Small intestine (tissue), 7 donors: ENCODE measurements around the gene CIROP. TPM values are rescaled to one million over a fixed set of nuclear protein-coding genes. Genes with fewer than 3 reads are reported as not detected.

Source experiments
- DNase-seq, 2 donors: peaks; one replicate each; pipeline versions ENCODE4 v3.0.0 to v3.0.0-alpha.2; 2013
- FAIRE-seq: peaks from 2 replicates; lab custom pipeline; 2012; peaks lifted over from hg19 to GRCh38; lab: Jason Lieb, UNC
- H3K27ac ChIP-seq, 3 donors: one replicate each; pipeline ENCODE4 v1.5.1; 2013; ENCODE audit warnings: low read length in 2 of 3, mild to moderate bottlenecking in 2 of 3, control low read depth in 1 of 3, inconsistent platforms in 1 of 3, low read depth in 1 of 3, moderate library complexity in 1 of 3
- H3K27me3 ChIP-seq, 3 donors: one replicate each; pipeline ENCODE4 v1.6.1; 2013; ENCODE audit warnings: low read length in 3 of 3, inconsistent platforms in 1 of 3; ENCODE audit not compliant: control insufficient read depth in 3 of 3, insufficient read depth in 3 of 3
- H3K36me3 ChIP-seq, 3 donors: one replicate each; pipeline ENCODE4 v1.6.1; 2013; ENCODE audit warnings: low read length in 3 of 3, inconsistent platforms in 1 of 3, low read depth in 1 of 3, mild to moderate bottlenecking in 1 of 3, moderate library complexity in 1 of 3; ENCODE audit not compliant: control insufficient read depth in 3 of 3, insufficient read depth in 2 of 3
- H3K4me1 ChIP-seq, 3 donors: one replicate each; pipeline ENCODE4 v1.6.1; 2013; ENCODE audit warnings: low read length in 2 of 3, inconsistent platforms in 1 of 3, low read depth in 1 of 3, mild to moderate bottlenecking in 1 of 3, moderate library complexity in 1 of 3; ENCODE audit not compliant: control insufficient read depth in 3 of 3, insufficient read depth in 2 of 3
- H3K4me3 ChIP-seq, 3 donors: one replicate each; pipeline ENCODE4 v1.5.1; 2013; ENCODE audit warnings: low read length in 3 of 3, control low read depth in 1 of 3, inconsistent platforms in 1 of 3, low read depth in 1 of 3, mild to moderate bottlenecking in 1 of 3, moderate library complexity in 1 of 3
- H3K9me3 ChIP-seq, 2 donors: one replicate each; pipeline ENCODE4 v1.6.1; 2013; ENCODE audit warnings: low read depth in 1 of 2, low read length in 1 of 2; ENCODE audit not compliant: control insufficient read depth in 2 of 2, insufficient read depth in 1 of 2
- WGBS, 3 donors: extraction: QIAGEN DNeasy Blood & Tissue Kit; methylation state at CpG; one replicate each; pipeline ENCODE4 v1.1.7; 2013; 5-methylcytosine and 5-hydroxymethylcytosine counted together
- polyA plus RNA-seq, 4 donors: library from polyadenylated mRNA; stranded (reverse) in 3 of 4; unstranded in 1 of 4; fragments of 200-250 nt in 3 of 4; fragments of 120-200 nt in 1 of 4; gene quantifications; one replicate each; pipeline versions ENCODE4 v1.2.1 to v1.2.3, GENCODE V29; 2013
- donor health status: healthy with polysubstance abuse.
- donor health status: control.
- donor health status: control.
- donor health status: Bipolar disorder and iron deficiency.
- donor health status: healthy.

CIROP gene
- polyA plus RNA-seq, 4 donors, result 0.04 TPM; not detected in 3

DNA sequence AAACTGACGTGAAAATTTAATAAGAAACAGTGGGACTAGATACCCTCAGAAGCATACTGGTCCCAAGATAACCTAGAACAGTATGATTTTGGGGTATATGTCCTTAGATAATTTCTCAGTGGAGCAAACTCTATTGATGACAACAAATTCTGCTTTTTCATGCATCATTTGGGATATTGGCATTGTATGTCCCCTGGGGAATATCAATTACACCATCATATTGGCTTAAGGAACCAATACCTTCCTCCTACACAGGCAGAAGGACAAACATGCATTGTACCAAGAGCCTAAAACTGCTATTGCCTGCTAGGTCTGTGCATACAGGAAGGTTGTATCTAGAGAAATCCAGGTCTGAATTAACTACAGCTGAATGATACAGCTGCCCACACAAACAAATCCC is 29.9 kb downstream of the CIROP start:
- Histone ChIP-seq H3K4me3 (no peak overlapping the region), H3K27me3 (no peaks in the 10 kb centered on the region), H3K9me3 (no peaks in the 10 kb centered on the region), H3K36me3 (peaks cover 20 to 41% (median 22%) of the 10 kb centered on the region in 3 donors), H3K4me1 (peaks cover 0 to 59% (median 9%) of the 10 kb centered on the region in 3 donors), H3K27ac (peak overlapping the region in 1 of 3 donors; percentile 73)
- 89 to 100% (median 98%) methylated on average over 1 of the region's 1 CpG for WGBS, 3 donors
- FAIRE-seq, result no peak
- DNase-seq, result no peak

DNA sequence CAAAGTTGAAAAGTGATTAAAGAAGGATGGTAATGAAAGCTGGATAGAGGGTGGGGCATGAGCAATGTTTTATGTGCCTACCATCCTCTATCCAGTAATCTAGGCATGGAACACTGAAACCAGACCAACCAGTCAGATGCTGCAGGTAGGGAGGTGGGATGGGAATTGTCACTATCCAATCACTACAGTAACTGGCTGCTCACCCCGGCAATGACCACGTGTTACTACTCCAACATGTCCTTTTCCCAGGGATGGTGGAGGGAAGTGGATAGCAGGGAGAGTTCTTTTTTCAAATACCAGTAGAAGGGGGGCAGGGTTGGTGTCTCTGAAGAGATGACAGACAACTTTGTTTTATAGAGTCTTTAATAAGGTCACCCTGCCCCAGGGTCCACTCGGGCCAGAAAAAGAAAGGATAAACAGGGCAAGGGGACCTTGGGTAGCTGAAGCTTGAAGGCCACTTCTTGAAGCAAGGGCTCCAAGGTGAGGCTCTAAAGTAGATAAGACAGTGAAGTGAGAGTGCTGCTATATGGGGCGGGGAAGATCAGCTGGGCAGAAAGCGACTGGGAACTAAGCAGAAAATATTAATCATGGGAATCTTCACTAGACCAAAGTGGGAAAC is 32.8 kb downstream of the CIROP start:
- Histone ChIP-seq H3K36me3 (peaks cover 16 to 53% (median 17%) of the 10 kb centered on the region in 3 donors), H3K27me3 (no peaks in the 10 kb centered on the region)
- DNase-seq, result peak; percentile 37 to 59

DNA sequence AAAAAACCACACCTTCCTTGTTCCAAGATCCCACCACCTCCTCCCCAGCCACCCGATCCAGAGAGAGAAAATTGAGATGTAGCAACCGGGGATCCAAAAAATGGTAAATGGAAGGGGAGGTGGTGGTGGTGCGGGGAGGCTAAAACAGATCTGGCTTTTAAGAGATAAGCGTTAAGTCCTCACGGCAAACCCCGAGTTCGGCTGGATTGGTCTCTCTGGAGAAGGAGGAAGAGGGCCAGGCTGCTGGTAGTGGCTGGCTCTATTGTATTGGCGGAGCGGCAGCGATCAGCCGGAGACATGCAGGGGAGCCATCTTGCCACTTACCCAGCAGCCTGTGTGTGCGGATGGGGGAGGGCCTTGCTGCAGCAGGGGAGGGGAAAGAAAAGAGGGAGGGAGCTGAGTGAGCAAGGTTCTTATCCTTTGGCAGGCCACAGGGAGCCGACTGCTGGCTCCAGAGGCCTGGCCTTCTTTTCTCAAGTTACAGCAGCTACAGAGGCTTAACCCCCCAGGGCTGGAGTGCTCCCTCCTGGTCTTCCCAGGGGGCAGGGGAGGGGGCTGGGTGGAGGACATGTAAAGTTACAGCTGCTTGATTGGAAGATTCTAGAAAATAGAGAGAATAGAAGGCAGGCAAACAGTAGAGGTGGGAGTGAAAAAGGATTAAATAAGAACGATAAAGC is 33.4 kb downstream of the CIROP start:
- Histone ChIP-seq H3K27ac (peak overlapping the region; percentile 60 to 86 (median 81)), H3K4me3 (peak overlapping the region; percentile 56 to 82 (median 57)), H3K4me1 (peaks cover 0 to 42% (median 7%) of the 10 kb centered on the region in 3 donors), H3K27me3 (no peaks in the 10 kb centered on the region), H3K9me3 (no peaks in the 10 kb centered on the region), H3K36me3 (peaks cover 13 to 59% (median 17%) of the 10 kb centered on the region in 3 donors)
- DNase-seq, result peak; percentile 91
- 0 to 3% (median 1%) methylated on average over 14 of the region's 14 CpGs for WGBS, 3 donors
- no peak for FAIRE-seq

More for the DNA sequence above, 32.8 kb downstream of the CIROP start:
- WGBS, 3 donors, result 27 to 43% (median 41%) methylated on average over 5 of the region's 5 CpGs
- no peaks in the 10 kb centered on the region for H3K9me3 ChIP-seq
- peak overlapping the region; percentile 60 to 86 (median 81) for H3K27ac ChIP-seq
- no peak for FAIRE-seq
- H3K4me1 ChIP-seq, result peaks cover 0 to 46% (median 9%) of the 10 kb centered on the region in 3 donors
- peak overlapping the region in 1 of 3 donors; percentile 82 for H3K4me3 ChIP-seq

DNA sequence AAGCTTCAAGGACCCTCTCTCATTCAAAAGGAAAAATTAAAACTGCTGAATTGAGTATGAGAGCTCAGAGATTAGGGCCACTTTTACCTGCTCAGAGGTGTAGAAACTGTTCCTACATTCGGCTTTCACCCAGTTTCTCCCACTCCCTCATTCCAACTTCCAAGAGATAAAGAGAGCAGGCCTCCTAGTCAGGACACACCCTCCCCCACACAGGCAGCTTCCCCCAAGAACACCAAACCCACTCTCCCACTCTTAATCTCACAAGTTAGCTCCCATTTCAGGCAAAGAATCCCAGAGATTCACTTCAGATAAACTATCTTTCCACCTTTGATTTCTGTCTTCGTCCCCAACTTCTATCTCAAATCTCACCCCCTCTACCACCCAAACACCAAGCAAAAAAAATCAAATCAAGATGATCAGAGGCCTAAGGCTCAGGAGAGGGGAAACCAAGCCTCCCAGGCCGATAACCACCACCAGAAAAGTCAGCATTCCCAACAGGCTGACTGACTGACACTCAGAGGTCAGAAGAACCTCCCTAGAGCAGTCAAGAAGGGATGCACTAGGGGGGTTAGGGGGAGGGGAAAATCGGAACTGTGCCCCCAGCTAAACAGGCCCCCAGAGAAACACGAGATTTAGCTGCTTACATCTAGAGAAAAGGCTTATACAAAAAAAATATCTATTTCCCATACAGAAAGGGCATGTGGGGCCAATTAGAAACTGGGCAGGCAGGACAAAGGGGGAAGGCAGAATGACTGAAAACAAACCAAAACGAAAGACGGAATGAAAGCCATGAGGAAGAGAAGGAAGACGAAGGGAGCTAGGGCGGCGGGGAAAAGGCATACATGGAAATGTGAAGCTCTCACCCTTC is 34.3 kb downstream of the CIROP start:
- FAIRE-seq (no peak), DNase-seq (no peak)
- no peaks in the 10 kb centered on the region for H3K27me3 ChIP-seq
- no peaks in the 10 kb centered on the region for H3K9me3 ChIP-seq
- peak overlapping the region in 2 of 3 donors; percentile 57 to 82 for H3K4me3 ChIP-seq
- peaks cover 8 to 57% (median 14%) of the 10 kb centered on the region in 3 donors for H3K36me3 ChIP-seq
- peak overlapping the region; percentile 38 to 81 (median 60) for H3K27ac ChIP-seq
- 7 to 11% (median 11%) methylated on average over 10 of the region's 10 CpGs for WGBS, 3 donors
- H3K4me1 ChIP-seq, result peaks cover 0 to 36% (median 2%) of the 10 kb centered on the region in 3 donors

DNA sequence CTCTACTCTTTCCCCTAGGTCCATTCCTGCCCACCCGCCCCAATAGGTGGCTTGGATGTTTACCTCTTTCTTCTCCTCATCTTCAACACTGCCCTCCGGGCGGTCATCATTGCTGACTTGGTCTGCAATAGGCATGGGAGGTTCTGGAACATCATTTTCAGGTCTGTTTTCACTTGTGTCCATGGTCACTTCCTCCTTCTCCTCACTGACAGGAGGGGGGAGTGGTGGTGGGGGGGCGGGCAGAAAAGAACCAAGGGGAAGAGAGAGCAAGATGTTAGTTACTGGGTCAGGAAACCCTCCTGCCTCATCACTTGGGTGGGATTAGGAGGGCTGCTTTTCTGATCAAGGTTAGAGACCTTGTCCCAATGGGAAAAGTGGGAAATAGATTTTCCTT is 35.4 kb downstream of the CIROP start:
- H3K4me3 ChIP-seq, result no peak overlapping the region
- no peak overlapping the region for H3K27ac ChIP-seq
- no peak for FAIRE-seq
- H3K27me3 ChIP-seq, result no peaks in the 10 kb centered on the region
- peaks cover 0 to 30% (median 2%) of the 10 kb centered on the region in 3 donors for H3K4me1 ChIP-seq
- no peaks in the 10 kb centered on the region for H3K9me3 ChIP-seq
- 74 to 88% (median 86%) methylated on average over 3 to 4 of the region's 4 CpGs for WGBS, 3 donors
- DNase-seq, result no peak
- H3K36me3 ChIP-seq, result peaks cover 8 to 64% (median 11%) of the 10 kb centered on the region in 3 donors

DNA sequence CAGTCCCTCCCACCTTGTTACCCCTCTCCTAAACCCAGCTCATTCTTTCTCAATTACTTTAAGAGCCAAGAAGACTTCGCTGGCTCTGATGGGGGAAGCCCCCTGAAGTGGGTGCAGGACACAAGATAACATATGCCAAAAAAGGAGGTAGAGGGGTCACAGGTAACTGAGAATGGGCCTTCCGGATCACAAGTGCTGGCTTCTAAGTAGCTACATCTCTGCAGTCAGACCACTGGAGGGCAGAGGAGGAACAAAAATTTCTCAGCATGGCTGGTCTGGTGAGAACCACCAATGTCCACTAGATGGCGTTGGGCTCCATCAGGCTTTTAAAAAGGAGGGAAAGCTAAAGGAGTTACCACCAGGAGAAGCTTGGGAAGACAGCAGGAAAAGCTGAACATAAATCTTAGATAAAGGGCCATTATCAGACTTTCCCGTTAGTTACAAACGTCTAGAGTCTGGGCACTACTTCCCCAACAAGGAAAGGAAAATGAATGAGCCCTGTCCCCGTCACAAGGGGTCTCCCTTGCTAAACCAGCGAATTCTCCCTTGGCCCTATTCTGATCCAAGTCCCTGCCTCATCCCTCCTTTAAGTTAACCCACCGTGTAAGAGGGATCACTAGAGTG is 35.9 kb downstream of the CIROP start:
- 26 to 28% (median 27%) methylated on average over 8 of the region's 8 CpGs for WGBS, 3 donors
- Histone ChIP-seq H3K27ac (peak overlapping the region in 1 of 3 donors; percentile 14), H3K27me3 (no peaks in the 10 kb centered on the region), H3K9me3 (no peaks in the 10 kb centered on the region), H3K36me3 (peaks cover 11 to 64% (median 11%) of the 10 kb centered on the region in 3 donors), H3K4me1 (peaks cover 0 to 30% (median 2%) of the 10 kb centered on the region in 3 donors), H3K4me3 (no peak overlapping the region)
- FAIRE-seq (no peak), DNase-seq (peak; percentile 92 to 94)

DNA sequence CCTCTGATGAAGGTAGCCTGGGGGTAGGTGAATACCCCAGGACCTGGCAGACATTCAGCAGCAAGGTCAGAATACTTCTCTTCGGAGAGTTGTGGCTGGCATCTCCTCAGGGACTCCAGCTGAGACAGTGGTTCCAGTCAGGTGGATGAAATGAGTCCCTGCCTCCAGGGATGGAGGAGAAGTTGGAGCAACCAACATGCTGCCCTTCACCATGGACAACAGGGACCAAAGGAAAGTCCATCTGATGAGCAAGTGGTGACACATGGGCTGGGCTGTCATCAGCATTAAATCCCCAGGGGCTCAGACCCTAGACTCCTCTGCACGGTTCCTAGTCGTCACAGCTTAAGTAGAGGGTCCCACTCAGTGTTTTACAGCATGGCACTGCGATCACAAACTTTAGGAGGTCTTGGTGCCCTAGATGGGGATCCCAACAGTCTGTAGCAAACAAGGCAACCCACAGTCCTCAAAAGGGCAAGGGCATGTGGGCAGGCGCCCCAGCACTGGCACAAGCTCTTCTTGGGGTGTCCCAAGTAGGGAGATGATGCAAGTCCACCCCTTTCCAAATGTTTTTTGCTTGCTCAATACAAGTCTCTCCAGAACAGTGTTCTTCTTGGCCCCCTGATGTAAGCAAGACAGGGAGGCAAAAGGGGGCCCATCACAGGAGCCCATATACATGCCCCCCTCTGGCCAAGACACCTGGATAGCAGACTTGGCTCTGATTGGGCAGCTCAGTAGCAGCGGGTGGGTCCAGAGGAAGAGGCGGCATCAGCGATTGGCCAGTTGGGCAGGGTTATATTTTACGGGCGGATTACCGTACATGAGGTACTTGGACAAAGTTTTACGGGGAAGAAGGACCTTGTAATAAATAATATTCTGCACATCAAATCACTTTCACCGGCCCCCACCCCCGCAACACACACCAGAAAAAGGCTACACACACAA is 36.7 kb downstream of the CIROP start:
- H3K27ac ChIP-seq, result peak overlapping the region in 1 of 3 donors; percentile 14
- FAIRE-seq (no peak), DNase-seq (no peak)
- H3K9me3 ChIP-seq, result no peaks in the 10 kb centered on the region
- H3K27me3 ChIP-seq, result no peaks in the 10 kb centered on the region
- 78 to 83% (median 82%) methylated on average over 14 of the region's 14 CpGs for WGBS, 3 donors
- H3K4me3 ChIP-seq, result no peak overlapping the region
- H3K4me1 ChIP-seq, result peaks cover 0 to 28% (median 2%) of the 10 kb centered on the region in 3 donors
- peaks cover 14 to 62% (median 18%) of the 10 kb centered on the region in 3 donors for H3K36me3 ChIP-seq
